Right atrium auricular region (tissue), 2 donors: ENCODE results near the gene GK2. TPM values are rescaled to one million over a fixed set of nuclear protein-coding genes. Genes with fewer than 3 reads are reported as not detected.

Experiments used
- DNase-seq: peaks from one replicate; pipeline ENCODE4 v3.0.0-alpha.2; 2019; ENCODE audit warnings: low spot score
- H3K27ac ChIP-seq, 2 donors: fragments of 200-600 bp; sonication (generic); 1 replicate in 1 of 2; 2 replicates in 1 of 2; pipeline ENCODE4 v1.5.1; 2016 to 2019
- H3K27me3 ChIP-seq, 2 donors: fragments of 200-600 bp; sonication (generic); one replicate each; pipeline versions ENCODE4 v1.5.1 to v1.6.0; 2017 to 2019
- H3K36me3 ChIP-seq: fragments of 200-600 bp; sonication (generic); one replicate; pipeline ENCODE4 v1.5.1; 2016
- H3K4me1 ChIP-seq, 2 donors: fragments of 200-600 bp; sonication (generic); one replicate each; pipeline versions ENCODE4 v1.5.1 to v1.6.0; 2017 to 2019
- H3K4me3 ChIP-seq, 2 donors: fragments of 200-600 bp; sonication (generic); 1 replicate in 1 of 2; 2 replicates in 1 of 2; pipeline ENCODE4 v1.5.1; 2017 to 2019; ENCODE audit warnings: mild to moderate bottlenecking in 1 of 2, moderate library complexity in 1 of 2
- H3K9me3 ChIP-seq, 2 donors: fragments of 200-600 bp; sonication (generic); one replicate each; pipeline ENCODE4 v1.5.1; 2019
- total RNA-seq, 2 donors: library from RNA; depleted of rRNA; stranded (reverse); fragments of >200 nt; gene quantifications; one replicate each; pipeline ENCODE4 v1.1.0, GENCODE V29; 2016
- TF ChIP-seq, protein P1 (sequence below), 2 donors: fragments of 200-600 bp; sonication (generic); IDR thresholded peaks; one replicate each; pipeline ENCODE4 v1.5.1; 2019; ENCODE audit warnings: antibody characterized with exemption in 2 of 2

GK2 gene
- not detected for total RNA-seq

GRCh38 chr4:79408063-79408462 is at the start of gene GK2:
GK2 (minus strand) TSS chr4:79408228; CDS start chr4:79408200, 28 bp downstream.
- no peaks in the 10 kb centered on the region for H3K36me3 ChIP-seq
- H3K27me3 ChIP-seq = no peaks in the 10 kb centered on the region
- no peak within 1 kb of the TSS for H3K4me3 ChIP-seq
- no peaks in the 10 kb centered on the region for H3K4me1 ChIP-seq
- TF ChIP-seq, protein P1, sequence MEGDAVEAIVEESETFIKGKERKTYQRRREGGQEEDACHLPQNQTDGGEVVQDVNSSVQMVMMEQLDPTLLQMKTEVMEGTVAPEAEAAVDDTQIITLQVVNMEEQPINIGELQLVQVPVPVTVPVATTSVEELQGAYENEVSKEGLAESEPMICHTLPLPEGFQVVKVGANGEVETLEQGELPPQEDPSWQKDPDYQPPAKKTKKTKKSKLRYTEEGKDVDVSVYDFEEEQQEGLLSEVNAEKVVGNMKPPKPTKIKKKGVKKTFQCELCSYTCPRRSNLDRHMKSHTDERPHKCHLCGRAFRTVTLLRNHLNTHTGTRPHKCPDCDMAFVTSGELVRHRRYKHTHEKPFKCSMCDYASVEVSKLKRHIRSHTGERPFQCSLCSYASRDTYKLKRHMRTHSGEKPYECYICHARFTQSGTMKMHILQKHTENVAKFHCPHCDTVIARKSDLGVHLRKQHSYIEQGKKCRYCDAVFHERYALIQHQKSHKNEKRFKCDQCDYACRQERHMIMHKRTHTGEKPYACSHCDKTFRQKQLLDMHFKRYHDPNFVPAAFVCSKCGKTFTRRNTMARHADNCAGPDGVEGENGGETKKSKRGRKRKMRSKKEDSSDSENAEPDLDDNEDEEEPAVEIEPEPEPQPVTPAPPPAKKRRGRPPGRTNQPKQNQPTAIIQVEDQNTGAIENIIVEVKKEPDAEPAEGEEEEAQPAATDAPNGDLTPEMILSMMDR (IDR thresholded peaks at IDR 0.05) = no peak
- H3K9me3 ChIP-seq = no peaks in the 10 kb centered on the region
- H3K27ac ChIP-seq = no peak within 1 kb of the TSS
- no peak for DNase-seq

GRCh38 chr4:79455216-79455615 is 47.2 kb upstream of the GK2 start:
- no peak for DNase-seq
- no peak overlapping the region for H3K4me3 ChIP-seq
- H3K27ac ChIP-seq = no peak overlapping the region
- TF ChIP-seq, protein P1 (IDR thresholded peaks at IDR 0.05) = no peak
- H3K27me3 ChIP-seq = no peaks in the 10 kb centered on the region
- no peaks in the 10 kb centered on the region for H3K4me1 ChIP-seq
- H3K9me3 ChIP-seq = no peaks in the 10 kb centered on the region
- no peaks in the 10 kb centered on the region for H3K36me3 ChIP-seq

- no peaks in the 10 kb centered on the region for H3K27me3 ChIP-seq
- H3K4me1 ChIP-seq = no peaks in the 10 kb centered on the region
- H3K4me3 ChIP-seq = no peak overlapping the region
- no peak for DNase-seq
- H3K36me3 ChIP-seq = no peaks in the 10 kb centered on the region
- H3K9me3 ChIP-seq = no peaks in the 10 kb centered on the region
- TF ChIP-seq, protein P1 (IDR thresholded peaks at IDR 0.05) = no peak
- no peak overlapping the region for H3K27ac ChIP-seq
Measured at GRCh38 chr4:79454656-79455055, 46.6 kb upstream of the GK2 start.

DNA sequence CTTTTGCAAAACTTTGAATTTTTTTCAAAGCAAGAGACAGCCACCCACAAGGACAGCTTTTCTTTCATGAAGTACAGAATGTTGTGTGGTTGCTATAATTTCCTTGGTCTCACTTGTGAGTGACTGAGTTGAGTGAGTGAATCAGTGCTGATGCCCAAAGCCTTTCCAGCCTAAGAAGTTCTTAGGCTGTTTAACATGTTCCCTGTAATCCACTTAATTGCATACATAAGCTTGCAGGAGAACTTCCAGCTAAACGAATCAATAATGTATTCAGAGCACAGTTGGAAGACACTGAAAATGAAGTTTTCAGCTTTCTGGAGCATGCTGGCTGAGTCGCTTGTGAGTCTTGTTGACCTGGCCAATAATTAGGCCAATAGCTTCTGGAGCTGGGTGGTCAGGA is 42.0 kb upstream of the GK2 start:
- no peak overlapping the region for H3K27ac ChIP-seq
- H3K27me3 ChIP-seq = no peaks in the 10 kb centered on the region
- DNase-seq = no peak
- no peaks in the 10 kb centered on the region for H3K4me1 ChIP-seq
- no peaks in the 10 kb centered on the region for H3K9me3 ChIP-seq
- no peak overlapping the region for H3K4me3 ChIP-seq
- H3K36me3 ChIP-seq = no peaks in the 10 kb centered on the region
- TF ChIP-seq, protein P1 (IDR thresholded peaks at IDR 0.05) = no peak

GRCh38 chr4:79446145-79446544 is 38.1 kb upstream of the GK2 start:
- TF ChIP-seq, protein P1 (IDR thresholded peaks at IDR 0.05) = no peak
- no peaks in the 10 kb centered on the region for H3K9me3 ChIP-seq
- no peaks in the 10 kb centered on the region for H3K36me3 ChIP-seq
- H3K4me1 ChIP-seq = no peaks in the 10 kb centered on the region
- no peak for DNase-seq
- H3K27me3 ChIP-seq = no peaks in the 10 kb centered on the region
- H3K4me3 ChIP-seq = no peak overlapping the region
- H3K27ac ChIP-seq = no peak overlapping the region

DNA sequence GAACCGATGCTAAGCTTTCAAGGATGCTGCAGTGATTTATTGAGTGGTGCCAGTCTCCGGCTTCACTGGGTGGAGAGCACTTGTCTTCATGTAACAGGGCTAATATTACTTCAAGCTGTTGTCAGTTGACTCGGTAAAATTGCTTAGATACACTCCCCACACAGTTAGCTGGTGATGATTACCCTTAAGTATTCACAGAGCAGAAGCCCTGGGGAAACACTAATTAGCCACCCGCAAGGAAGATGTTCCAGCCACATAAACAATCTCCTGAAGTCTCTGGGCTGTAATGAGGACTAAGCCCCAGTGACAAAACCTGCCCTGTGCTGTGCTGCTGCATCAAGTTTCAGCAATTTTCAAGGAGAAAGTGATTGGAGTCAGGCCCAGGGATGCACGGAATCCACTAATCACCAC is 37.3 kb upstream of the GK2 start:
- no peak for DNase-seq
- Histone ChIP-seq H3K36me3 (no peaks in the 10 kb centered on the region), H3K4me3 (no peak overlapping the region), H3K27ac (no peak overlapping the region), H3K9me3 (no peaks in the 10 kb centered on the region), H3K4me1 (no peaks in the 10 kb centered on the region), H3K27me3 (no peaks in the 10 kb centered on the region)
- TF ChIP-seq, protein P1 (IDR thresholded peaks at IDR 0.05) = no peak
